Left renal pelvis (tissue), 4 donors: ENCODE measurements around the gene BIRC5. TPM values are rescaled to one million over a fixed set of nuclear protein-coding genes. Genes with fewer than 3 reads are reported as not detected.
"Not testable (repeated sequence)": the region's sequence is repeated elsewhere in the genome, so short reads cannot be mapped to it uniquely, and the experiment has no call there.

Experiments
- DNase-seq, 4 donors: peaks; one replicate each; pipeline ENCODE4 v3.0.0-alpha.2; 2013; ENCODE audit warnings: low read depth in 4 of 4, low spot score in 3 of 4
- polyA plus RNA-seq, 4 donors: library from polyadenylated mRNA; unstranded; fragments of 120-200 nt; gene quantifications; one replicate each; pipeline ENCODE4 v1.2.1, GENCODE V29; 2013; ENCODE audit not compliant: insufficient read length in 4 of 4

BIRC5 gene
- polyA plus RNA-seq, 4 donors: 22.8 to 31.1 (median 26.6) TPM

DNA sequence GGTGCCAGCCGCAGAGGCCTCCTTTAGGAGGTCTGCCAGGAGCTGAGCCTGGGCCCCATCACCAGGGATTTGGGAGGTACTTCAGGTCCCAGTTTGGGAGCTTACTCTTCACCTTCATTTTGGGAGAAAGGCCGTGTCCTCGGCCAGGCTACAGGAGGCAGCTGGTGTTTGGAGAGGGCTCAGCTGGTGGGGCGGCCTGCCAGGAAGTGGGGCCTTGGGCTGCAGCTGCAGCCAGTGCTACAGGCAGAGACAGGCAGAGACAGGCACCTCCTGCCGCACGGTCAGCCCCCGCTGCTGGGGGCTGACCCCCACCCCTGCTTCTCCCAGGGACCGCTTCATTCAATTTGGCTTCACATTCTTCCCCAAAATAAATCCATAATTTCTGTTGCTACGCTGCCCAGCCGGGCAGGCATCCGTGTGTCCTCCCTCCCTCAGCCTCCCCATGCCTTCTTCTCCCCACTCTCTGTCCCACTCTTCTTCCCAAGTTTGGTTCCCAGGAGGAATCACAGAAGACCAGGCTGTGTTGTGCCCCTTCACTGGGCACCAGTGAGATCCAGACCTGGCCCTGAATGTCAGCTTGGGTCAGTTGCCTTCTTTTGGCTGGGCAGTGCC is 23.5 kb downstream of the BIRC5 start:
- DNase-seq: no peak

DNA sequence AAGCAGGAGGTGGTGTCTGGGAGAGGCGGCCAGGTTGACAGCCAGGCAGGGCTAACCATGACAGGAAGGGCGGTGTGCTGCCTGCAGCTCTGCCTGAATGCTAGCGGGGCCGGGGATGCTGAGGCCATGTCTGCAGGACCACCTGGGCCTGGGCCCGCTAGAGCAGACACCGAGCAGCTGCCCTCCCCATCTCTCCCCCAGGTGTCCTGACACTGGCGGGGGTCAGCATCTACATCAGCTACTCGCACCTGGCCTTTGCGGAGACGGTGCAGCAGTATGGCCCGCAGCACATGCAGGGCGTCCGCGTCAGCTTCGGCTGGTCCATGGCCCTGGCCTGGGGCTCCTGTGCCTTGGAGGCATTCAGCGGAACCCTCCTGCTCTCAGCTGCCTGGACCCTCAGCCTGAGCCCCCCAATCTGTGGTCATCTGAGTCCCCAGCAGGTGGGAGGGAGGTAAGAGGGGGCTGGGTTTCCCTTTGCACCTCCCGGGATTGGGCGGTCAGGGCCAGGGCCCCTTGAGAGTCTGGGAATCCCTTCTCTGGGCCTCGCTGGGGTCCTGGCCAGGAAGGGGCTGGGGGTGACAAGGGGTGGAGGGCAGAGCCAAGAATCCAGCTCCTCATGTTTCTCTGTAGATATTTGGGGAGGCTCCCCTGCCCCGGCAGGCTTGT is 24.9 kb downstream of the BIRC5 start:
- DNase-seq: no peak

DNA sequence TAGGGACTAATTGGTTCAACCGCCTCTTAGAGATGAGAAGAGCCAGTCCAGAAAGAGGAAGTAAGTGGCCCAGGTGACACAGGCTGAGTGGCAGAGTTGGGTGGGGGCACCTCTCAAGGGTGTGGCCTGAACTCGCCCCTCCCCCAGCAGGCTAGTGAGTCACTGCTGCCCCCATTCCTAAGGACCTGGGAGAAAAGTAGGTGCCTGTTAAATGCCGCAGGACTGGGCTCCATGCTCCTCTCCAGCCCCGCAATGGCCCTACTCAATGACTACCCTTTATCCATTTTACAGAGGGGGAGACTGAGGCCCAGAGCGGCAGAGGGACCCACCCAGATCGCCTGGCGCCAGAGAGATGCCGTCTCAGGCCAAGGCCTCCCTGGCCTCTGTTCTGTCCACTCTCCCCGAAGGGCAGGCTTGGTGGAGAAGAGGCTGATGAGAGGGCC is 25.5 kb downstream of the BIRC5 start:
- no peak for DNase-seq

DNA sequence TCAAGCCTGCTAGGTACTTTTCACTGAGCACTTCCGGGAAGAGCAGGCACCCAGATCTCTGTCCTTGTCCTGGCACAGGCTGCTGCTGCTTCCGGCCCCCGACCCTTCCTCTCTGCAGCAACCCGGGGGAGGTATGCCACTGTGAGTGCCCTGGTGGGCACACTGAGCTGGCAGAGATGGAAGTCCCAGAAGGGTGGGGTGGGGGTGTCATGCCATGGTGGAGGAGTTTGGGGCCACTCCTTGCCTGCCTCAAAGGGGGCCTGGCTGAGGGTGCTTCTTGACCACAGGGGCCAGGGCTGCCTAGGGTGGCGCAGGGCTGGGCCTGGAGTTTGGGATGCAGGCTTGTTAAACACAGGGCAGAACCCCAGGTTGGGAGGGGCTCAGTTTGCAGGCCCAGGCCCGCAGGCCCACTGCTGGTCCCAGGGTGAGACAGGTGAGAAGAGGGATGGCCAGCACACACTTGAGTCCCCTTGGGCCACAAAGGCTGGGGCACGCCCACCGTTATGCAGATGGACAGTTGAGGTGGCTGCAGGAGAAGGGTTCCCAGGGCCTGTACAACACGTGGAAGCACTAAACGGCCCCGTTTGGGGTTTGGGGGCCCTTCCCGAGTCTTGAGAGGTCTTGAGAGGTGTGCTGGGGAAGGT is 26.1 kb downstream of the BIRC5 start:
- no peak for DNase-seq

DNA sequence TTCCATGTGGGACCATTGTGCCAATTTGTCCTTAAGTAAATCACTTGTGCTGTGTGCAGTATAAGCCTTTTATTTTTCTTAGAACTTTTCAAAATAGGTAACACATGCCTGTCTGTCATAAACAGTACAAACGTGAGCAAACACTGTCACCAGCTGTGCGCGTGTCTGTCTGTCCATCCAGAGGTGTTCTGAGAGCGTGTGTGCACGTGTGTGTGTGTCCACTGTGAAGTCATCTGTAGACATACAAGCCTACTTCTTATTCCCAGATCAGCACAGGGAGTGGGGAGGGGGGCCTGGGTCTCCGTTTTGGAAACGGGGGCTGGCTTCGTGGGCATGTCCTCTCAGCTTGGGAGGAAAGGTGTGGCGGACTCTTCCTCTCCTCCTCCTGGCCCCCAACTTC is 26.8 kb downstream of the BIRC5 start:
- DNase-seq: no peak

DNA sequence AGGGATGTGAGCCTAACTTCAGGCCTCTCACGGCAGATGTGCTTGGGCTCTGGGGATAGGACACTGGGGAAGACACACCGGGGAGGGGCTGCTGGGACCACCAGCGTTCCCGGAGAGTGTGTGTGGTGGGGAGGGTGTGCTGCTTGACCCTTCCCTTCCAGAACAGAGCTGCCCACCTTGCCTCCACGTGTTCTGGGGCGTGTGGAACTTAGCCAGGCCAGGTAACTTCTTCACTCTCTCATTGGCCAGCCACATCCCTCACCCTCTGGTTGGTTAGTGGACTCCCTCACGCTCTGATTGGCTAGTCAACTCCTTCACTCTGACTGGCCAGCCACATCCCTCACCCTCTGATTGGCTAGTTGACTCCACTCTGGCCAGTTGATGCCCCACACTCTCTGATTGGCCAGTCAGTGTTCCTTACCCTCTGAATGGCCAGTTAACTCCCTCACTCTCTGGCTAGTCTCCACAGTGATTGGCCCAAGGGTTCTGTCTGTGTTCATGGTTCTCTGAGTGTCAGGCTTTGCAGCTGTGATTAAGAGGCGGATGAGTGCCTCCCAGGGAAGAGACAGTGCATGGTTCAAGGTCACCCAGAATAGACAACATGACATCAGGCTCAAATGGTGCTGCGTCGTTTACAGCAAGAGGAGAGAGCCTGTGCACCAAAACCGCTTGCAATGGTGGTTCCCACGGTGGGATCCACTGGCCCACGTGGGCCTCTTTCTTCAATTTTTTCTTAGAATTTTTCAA is 27.4 kb downstream of the BIRC5 start:
- no peak for DNase-seq

DNA sequence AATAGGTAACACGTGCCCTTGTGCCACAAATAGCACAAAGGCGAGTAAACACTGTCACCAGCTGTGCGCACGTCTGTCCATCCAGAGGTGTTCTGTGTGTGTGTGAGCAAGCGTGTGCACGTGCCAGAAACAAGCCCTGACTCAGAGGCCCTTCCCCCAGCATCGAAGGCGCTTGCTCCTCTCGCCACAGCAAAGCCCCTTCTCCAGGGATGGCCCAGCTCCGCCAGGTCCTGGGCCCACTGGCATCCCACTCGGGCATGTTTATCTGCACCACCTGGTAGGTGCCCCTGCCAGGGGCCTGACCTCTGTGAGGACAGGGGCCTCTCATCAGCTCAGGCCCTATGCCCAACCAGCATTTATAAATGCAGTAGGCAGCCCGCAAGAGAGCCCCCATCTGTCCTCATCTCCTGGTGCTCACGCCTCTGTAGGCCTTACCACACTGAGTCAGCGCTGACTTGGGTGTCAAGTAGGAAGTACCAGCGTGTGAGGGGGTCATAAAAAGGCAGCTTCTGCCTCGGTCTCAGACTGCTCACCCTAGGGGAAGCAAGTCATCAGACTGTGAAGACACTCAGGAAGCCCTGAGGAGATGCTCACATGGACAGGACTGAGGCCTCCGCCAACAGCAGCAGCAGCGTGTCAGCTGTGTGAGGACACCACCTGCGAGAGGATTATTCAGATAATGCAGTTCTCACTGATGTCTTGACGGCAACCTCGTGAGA is 28.1 kb downstream of the BIRC5 start:
- DNase-seq: no peak

DNA sequence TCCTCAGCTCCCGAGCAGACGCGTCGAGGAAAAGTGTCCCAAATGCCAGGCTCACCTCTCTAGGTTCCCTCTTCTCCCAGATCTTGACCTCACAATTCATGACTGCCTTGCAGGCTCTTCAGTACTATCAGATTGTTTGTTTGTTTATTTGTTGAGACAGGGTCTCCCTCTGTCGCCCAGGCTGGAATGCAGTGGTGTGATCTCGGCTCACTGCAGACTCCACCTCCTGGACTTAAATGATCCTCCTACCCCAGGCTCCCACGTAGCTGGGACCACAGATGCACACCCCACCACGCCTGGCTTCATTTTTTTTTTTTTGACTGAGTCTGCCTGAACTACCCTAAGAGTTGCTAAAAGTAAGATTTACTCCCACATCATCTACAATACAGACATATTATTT is 33.3 kb downstream of the BIRC5 start:
- DNase-seq: no peak

DNA sequence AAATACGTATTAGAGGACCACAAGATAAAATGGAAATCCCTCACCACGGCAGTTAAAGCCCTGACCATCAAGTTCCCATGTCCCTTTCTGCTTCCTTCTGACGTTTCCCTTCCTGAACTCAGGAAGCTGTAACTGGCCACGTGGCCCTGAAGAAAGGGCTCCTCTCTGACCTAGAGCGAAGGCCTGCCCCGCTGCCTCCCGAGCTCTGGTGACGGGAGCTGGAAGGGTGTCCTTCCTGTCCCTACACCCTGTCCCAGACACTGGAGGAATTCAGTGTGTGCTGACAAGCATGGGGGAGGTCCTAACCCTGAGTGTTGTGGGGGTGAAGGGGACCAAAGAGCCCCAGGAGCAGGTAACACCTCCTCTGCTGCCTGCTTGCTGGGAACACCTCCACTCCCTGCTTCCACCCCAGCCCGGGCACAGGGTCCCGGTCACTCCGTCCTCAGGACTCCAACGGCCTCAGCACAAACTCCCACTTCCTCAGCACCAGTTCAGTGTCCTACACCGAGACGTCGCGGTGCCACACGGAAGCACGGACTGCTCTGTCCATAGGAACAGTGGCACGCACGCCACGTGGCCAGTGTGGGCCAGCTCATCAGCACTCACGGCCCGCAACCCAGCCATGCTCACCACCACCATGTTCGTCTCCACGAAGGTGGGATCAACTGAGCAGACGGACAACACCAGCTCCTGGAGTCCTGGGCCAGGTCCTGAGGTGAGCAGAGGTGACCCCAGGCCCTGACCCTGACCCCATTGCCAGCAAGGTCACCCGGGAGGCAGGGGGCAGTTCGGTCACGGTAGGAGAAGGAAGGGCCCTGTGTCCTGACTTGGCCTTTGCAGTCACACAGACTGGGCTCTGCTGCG is 34.2 kb downstream of the BIRC5 start:
- no peak for DNase-seq

DNA sequence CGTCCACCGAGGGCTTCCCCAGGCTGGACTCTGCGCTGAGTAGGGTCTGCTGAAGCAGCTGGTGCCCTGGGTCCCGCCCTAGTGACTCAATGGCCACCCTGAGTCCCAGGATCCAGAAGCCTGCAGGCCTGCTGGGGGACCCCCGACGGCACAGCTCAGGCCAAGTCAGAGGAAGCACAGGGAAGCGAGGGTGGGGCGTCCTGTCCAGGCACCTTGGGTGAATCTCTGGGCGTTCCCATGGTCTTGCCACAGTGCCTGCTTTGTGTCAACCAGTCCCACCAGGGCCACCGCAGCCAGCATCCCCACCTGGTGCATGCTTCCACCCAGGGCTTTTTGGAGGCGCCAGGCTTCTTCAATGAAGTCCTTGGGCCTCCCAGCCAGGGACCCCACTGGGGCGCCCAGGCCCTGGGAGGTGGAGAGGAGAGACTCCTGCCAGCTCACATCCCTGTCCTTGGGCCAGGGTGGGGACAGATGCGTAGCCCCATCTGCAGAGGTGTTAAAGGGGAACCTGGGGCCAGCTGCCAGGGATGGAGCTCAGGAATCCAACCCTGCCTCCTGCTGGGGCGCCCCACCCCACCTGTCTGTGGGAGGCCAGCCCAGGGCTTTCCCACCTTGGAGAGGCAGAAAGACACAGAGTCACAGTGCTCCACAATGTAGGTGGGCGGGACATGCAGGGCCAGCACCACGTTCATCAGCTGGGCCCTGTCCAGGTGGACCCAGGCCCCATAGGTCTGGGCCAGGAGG is 35.2 kb downstream of the BIRC5 start:
- no peak for DNase-seq

DNA sequence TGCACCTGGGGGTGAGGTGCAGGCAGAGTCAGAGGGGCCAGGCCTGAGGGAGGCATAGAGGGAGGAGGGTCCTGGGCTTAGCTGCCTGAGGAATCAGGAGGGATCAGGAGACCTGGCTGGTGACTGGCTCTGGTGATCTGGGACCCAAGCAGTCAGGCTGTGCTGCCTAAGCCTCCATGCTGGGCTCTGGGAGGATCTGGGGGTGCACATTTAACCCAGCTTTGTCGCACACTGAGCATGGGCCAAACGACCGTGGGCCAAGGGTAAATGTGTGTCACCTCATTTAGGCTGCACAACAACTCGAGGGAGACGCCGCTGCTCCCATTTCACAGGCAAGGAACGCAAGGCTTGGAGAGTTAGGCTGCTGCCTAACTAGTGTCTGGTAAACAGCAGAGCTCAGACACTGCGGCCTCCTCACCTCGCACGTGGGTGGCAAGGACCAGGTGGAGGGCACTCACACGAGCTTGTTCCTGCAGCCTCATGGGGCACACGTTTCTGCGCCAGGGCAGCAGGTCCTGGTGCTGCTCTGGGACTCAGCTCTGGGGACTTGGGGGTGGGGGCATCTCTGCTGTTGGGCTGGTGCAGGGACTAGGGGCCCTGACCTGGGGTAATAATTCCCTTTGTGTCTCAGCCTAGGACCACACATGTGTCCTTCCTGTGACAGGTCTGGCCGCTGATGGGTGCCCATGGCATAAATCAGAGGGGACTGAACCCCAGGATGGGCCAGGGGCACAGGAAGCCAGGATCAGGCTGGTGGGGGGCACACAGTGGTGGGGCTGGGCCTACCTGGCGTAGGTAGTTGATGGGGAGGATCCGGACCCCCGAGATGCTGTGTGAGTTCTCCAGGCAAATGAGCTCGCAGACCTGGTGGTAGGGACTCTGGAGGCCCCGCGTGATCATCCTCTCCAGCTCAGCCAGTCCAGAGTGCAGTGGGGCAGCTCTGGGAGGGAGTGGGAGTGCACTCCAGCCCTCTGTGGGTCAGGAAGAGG is 36.1 kb downstream of the BIRC5 start:
- DNase-seq: no peak

DNA sequence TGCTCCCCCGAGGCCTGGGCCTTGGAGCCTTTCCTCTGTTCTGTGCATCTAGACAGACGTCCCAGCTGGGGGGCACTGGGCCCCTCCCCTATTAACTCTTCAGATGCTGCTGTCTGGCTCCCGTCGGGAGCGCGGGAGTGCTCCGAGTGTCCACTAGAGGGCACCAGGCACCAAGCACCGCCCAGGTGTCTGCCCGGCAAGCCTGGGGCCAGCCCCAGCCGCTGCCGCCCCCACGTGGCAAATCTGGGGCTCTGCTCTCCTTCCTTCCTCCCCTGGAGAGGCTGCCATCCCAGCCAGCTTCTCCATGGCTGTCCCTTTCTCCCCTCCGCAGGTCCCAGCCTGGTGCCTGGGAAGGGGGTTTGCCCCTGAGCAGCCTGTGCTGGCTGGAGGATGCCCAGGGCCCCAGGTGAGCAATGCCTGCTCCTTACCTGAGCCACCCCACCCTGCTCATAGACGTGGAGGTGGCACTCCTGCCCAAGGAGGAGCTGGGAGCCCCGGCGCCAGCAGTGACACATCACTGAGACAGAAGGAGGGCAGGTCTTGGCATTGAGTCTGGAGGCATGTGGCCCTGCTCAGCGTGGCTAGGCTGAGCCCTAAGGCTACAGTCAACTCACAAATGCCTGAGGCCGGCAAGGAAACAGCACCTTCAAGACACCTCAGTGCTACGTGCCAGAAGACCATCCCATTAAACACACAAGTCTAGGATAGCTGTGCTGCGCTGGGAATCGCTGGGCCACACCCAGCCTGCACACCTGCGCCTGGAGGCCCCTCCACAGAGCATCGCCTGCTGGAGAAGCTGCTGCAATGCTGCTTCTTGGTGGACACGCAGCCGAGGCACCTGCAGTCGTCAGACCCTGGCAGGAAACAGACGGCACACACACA is 37.1 kb downstream of the BIRC5 start:
- no peak for DNase-seq

DNA sequence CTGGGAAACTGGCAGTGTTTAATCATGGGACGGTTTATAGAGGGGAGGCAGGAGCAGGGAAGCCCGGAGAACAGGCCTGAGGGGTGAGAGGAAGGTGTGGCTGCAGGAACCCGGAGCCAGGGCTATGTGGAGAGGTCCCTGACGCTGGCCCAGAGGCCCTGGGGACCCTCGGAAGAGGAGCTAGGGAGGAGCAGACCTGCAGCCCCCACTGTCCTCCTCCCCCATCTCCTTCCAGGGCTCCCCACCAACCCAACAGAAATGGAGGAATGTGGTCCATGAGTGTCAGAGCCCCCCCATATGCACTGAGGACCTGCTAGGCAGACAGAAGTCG is 37.7 kb downstream of the BIRC5 start:
- no peak for DNase-seq

DNA sequence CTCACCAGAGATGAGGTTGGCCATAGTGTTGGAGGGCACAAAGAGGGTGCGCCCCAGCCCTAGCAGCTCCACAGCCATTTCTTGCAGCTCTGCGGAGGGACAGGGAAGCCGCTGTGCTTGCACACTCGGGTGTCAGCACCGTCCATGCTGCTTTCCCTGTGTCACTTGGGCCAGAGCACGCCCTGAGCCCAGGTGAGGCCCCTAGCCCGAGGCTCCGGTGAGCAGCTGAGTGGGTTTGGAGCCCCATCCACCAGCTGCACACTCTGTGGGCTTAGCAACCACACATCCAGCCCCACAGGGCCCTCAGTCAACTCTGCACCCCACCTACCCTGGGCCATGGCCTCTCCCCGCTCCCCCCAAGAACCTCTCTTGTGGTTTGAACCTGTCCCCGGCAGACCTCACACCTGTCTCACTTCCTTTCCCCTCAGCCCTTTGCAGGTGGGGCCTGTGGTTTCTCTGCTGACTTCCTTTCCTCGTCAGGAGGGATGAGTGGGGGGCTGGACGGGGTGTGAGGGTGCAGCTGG is 38.1 kb downstream of the BIRC5 start:
- no peak for DNase-seq

DNA sequence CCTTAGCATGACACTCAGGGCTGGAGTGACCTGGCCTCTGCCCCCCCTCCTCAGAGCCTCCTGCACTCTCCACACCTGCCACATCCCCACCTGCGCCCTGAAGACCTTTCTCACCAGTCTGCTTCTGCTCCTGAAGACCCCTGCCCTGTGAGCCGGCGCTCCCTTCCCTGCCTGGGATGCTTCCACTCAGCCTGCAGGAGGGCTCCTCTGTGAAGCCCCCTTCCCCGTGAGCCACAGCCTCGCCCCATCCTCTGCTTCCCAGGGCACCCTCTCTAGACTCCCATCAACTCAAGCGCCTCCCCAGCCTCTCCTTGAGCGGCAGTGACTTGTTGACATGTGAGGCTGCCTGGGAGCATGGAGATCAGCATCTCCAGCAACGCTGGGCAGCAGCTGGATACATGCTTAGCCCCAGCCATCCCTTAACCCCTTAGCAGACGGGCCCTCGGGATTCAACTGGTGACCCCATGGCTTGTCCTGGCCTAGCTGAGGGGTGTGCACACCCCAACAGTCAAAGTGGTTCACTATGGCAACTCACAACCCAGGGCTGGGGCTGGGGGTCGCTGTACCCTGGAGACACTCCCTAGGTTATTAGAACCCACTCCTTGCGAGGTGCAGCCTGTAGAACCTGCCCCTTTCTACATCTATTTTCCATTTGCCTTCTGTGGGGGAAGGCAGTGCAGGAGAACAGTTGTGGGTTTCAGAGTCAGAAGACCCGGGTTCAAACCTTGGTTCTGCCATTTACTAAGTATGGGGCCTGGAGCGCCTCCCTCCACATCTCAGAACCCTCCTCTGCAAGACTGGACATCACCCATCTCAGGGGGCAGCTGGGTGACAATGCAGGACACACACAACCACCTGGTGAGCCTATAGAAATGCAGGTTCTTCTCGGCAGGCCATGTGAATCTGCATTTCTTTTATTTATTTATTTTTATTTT is 38.9 kb downstream of the BIRC5 start:
- no peak for DNase-seq

DNA sequence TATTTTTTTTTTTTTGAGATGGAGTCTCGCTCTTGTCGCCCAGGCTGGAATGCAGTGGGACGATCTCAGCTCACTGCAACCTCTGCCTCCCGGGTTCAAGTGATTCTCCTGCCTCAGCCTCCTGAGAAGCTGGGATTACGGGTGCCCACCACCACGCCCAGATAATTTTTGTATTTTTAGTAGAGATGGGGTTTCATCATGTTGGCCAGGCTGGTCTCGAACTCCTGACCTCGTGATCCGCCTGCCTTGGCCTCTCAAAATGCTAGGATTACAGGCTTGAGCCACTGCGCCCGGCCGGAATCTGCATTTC is 39.5 kb downstream of the BIRC5 start:
- DNase-seq: not testable (repeated sequence)
